Activated naive CD4-positive, alpha-beta T cell treated with anti-CD3 and anti-CD28 coated beads, Interleukin-2, amount 50 U/mL, for 16 hours (primary cell): ENCODE data around the gene CHST6.
"Not testable (repeated sequence)": the region's sequence is repeated elsewhere in the genome, so short reads cannot be mapped to it uniquely, and the experiment has no call there.

Experiments used
- DNase-seq: peaks from one replicate; pipeline ENCODE4 v3.0.0-alpha.2; 2020

CHST6 gene

GRCh38 chr16:75472908-75473877 is 22.0 kb downstream of the CHST6 start:
- DNase-seq: no peak

GRCh38 chr16:75471723-75472633 is 23.3 kb downstream of the CHST6 start:
- no peak for DNase-seq

- DNase-seq: no peak
Observed at GRCh38 chr16:75466760-75467159, 28.5 kb downstream of the CHST6 start.

- peak; percentile 100 for DNase-seq
Observed at GRCh38 chr16:75464122-75464918, 30.9 kb downstream of the CHST6 start, which contains the start of gene TMEM170A. Gene TMEM170A, minus strand, starts transcription at chr16:75464689. Its CDS starts 89 bp downstream, at chr16:75464600.

GRCh38 chr16:75463389-75464121 is 31.7 kb downstream of the CHST6 start:
- peak; percentile 40 for DNase-seq

GRCh38 chr16:75462806-75463205 is 32.4 kb downstream of the CHST6 start:
- no peak for DNase-seq

- DNase-seq: no peak
Observed at GRCh38 chr16:75461575-75461974, 33.7 kb downstream of the CHST6 start.

- no peak for DNase-seq
Observed at GRCh38 chr16:75460446-75460845, 34.8 kb downstream of the CHST6 start.

GRCh38 chr16:75459691-75460090 is 35.5 kb downstream of the CHST6 start:
- no peak for DNase-seq

GRCh38 chr16:75458439-75458838 is 36.8 kb downstream of the CHST6 start:
- DNase-seq: no peak

GRCh38 chr16:75458029-75458428 is 37.2 kb downstream of the CHST6 start:
- no peak for DNase-seq

- no peak for DNase-seq
Observed at GRCh38 chr16:75457485-75458021, 37.7 kb downstream of the CHST6 start.

- DNase-seq: no peak
Observed at GRCh38 chr16:75456971-75457370, 38.3 kb downstream of the CHST6 start.

GRCh38 chr16:75456486-75456885 is 38.8 kb downstream of the CHST6 start:
- DNase-seq: not testable (repeated sequence)

- DNase-seq: no peak
Observed at GRCh38 chr16:75455677-75456076, 39.6 kb downstream of the CHST6 start.

GRCh38 chr16:75452464-75453190 is 42.6 kb downstream of the CHST6 start:
- no peak for DNase-seq

GRCh38 chr16:75446416-75446815 is 48.8 kb downstream of the CHST6 start:
- no peak for DNase-seq

GRCh38 chr16:75445298-75445697 is 49.9 kb downstream of the CHST6 start:
- no peak for DNase-seq

GRCh38 chr16:75443298-75443697 is 51.9 kb downstream of the CHST6 start:
- DNase-seq: no peak

GRCh38 chr16:75433732-75434413 is 61.4 kb downstream of the CHST6 start:
- DNase-seq: no peak
